Stimulated activated CD8-positive, alpha-beta memory T cell treated with anti-CD3 and anti-CD28 coated beads, Interleukin-7, amount 100 ng/mL, for 48 hours (primary cell): ENCODE results near the gene HOXB8.

Experiments
- DNase-seq, 2 donors: peaks; one replicate each; pipeline ENCODE4 v3.0.0-alpha.2; 2020; ENCODE audit warnings: low read depth in 1 of 2; ENCODE audit errors: extremely low read depth in 1 of 2

The HOXB8 gene

GRCh38 chr17:48569674-48570324, 45.3 kb downstream of the HOXB8 start:
- no peak for DNase-seq

DNA sequence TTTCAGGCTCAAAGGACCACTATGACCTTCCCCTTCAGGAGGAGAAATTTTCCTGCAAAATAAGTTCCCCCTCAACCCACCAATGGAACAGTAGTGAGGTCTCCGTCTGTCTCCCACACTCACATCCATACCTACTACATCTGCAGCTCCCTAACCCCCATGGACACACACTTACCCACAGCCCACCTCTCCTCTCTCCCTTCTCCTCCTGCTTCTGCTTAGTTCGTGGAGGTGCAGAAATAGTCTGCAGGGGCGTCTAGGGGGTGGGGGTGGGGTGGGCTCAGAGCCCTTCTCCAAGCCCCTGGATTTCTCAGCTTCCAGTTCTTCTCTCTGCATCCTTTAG, 45.9 kb downstream of the HOXB8 start:
- DNase-seq: no peak

DNA sequence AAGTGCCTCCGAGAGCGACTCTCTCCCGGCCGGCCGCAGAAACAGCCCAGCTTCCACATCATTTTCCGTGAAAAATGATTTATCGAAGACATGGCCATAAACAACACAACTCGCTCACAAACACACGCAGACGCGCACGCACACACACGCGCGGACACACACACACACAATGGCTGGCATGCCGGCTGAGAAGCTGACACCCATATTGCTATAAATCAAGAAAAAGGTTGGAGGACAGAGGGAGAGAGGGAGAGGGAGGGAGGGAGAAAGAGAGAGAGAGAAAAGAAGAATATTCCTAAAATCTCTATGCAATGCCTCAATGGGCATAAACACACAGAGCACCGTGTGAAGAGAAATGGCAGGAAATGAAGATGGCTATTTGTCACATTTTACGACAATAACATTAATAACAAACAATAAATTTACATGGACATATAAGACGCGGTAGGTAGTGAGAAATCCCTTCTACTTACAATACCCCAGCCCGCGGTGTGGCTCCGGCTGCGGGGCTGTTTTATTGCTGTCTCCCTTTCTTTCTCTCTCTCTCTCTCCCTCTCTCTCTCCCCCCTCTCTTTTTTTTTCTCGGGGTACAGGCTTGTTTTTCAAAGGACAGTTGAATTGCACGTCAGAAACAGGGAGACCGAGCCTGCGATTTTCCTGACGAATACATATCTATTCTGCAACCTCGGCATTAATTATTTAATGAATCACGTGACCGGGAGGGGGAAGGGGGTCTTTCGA, 46.4 kb downstream of the HOXB8 start:
- no peak for DNase-seq

DNA sequence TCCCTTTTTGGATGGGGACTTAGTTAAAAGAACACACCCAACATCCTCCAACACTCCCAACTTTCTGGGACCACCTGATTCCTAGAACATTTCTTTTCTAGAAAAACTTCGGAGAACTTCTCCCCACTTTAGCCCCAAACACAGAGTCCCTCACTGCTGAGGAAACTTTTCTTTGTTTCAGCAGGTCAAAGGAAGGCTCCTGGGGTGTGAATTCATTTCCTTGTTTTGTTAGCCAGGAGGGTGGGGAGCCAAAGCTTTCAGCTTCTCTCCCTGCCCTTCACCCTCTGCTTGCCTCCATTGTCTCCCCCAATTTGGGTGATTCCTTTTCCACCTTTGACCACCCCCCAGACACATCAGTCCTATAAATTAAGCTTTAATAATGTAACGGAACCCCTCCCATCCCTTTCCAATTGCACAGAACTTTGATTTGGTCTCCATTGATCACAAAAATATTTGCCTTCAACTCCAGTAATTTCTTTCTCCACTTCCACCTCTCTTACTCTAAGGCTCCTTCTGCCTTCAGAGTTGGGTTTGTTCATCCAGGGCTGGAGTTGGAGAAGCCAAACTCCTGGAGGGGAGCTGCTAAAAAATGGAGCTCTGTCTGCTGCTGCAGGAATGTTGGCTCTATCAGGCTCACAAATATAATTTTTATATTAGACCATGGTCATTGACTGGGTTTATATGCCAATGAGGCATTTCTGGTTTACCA, 47.3 kb downstream of the HOXB8 start:
- DNase-seq: no peak

- no peak for DNase-seq
These were observed 47.9 kb downstream of the HOXB8 start for GRCh38 chr17:48567209-48567608.

DNA sequence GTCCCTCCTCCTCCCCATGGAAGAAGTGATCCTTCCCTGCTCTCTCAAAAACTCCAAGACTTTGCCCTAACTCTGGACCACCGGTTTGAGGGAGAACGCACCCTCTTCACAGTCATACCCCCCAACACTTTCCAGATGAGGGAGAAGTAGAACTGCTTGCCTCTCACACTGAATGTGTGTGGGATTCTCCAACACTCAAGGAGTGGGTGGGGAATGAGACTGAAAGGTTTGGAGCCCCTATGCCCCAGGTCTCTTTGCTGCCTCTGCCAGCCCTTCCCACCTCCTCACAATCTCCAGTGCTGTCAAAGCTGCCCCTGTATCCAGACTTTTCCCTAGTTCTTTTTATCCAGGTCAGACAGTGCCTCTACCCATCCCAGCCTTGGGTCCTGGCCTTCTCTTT, 48.4 kb downstream of the HOXB8 start:
- DNase-seq: no peak

DNA sequence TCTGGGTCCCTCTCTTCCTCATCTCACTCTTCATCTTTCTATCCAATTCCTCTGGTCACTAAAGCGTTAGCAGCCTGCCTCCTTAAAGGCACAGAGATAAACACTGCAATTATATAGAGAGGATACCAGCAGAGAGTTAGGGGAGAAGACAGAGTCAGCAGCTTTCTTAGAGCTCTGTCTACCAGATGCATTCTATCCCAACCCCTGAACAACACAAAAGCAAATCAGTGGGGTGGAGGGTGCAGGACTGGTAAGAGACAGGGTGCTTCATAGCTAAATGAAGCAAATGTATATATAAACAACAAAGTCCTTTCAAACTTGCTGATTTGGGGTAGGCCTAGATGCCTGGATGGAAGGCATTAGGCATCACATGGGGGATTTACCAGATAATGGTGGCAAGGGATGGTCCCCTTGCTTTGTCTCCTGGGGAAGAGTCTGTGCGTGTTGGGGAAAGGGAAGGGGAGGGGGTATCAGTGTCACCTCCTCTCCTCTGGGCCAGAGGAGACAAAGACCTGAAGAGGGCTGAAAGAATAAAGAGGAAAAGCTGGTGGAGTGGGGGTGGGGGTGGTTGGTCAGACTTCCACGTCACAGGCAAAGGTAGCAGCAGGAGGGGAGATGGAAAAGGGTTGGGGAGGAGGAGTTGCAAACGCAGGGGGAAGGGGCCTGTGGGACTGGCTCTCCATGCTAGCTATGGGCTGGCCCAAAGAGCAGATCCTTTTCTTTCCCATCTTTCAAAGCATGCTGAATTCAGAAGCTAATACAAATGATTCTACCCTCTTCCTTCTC, 49.0 kb downstream of the HOXB8 start:
- DNase-seq: no peak

GRCh38 chr17:48565022-48565554, 50.0 kb downstream of the HOXB8 start:
- DNase-seq: no peak

- no peak for DNase-seq
These were observed 50.7 kb downstream of the HOXB8 start for GRCh38 chr17:48564188-48565021.

- no peak for DNase-seq
These were observed 51.3 kb downstream of the HOXB8 start for GRCh38 chr17:48563867-48564187.

DNA sequence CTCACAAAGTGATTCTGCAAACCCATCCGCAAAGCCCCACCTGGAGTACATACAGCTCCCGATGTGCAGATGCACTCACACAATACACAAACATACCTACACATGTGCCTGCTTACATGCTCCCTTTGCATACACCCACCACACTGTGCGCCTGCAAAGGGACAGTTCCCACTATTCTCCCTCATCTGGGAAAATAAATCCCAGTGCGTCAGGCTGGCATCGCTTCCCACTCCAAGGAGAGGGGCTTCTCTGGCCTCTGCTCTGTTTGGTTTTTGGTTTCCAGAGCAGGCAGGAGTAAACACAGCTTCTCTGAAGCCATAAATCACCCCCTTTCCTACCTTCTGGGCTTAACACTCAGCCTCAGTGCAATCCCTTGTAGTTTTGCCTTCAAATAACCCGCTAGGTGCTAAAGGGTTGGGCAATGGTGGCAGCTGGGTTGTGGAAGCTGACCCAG, 51.7 kb downstream of the HOXB8 start:
- DNase-seq: no peak

DNA sequence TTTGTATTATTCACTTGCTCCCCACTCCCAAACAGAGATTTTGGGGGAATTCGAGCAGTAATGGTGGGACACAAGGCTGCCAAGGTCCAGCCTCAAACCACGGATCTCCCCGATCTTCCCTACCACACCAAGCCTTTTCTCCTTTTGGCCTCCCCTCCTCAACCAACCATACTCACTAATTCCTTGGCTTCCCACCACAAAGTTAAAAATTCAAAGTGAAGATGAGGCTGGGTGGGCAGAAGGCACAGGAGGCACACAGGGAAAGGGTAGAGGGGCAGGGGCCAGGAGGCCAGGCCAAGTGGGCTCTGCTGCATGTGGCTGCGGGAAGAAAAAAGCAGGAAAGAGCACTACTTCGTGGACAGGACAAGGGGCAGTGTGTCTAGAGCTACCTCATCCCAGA, 52.2 kb downstream of the HOXB8 start:
- DNase-seq: no peak
